Measurements from ENCODE around the gene ANKRD63.

ANKRD63 gene

GRCh38 chr15:40240619-40241221 is 42.1 kb downstream of the ANKRD63 start:
- no peak for TF ChIP-seq CTCF (IDR thresholded peaks at IDR 0.05; ENCODE audit: control insufficient read depth, extremely low read depth, insufficient read depth)
- no peak overlapping the region for H3K4me3 ChIP-seq (ENCODE audit: low read depth, low read length)
- DNase-seq (ENCODE audit: low read depth) = no peak

GRCh38 chr15:40239693-40240618 is 42.9 kb downstream of the ANKRD63 start:
- H3K4me3 ChIP-seq (ENCODE audit: low read depth, low read length) = no peak overlapping the region
- DNase-seq (ENCODE audit: low read depth) = no peak
- no peak for TF ChIP-seq CTCF (IDR thresholded peaks at IDR 0.05; ENCODE audit: control insufficient read depth, extremely low read depth, insufficient read depth)

GRCh38 chr15:40239404-40239692 is 43.5 kb downstream of the ANKRD63 start:
- H3K4me3 ChIP-seq (ENCODE audit: low read depth, low read length) = no peak overlapping the region
- no peak for TF ChIP-seq CTCF (IDR thresholded peaks at IDR 0.05; ENCODE audit: control insufficient read depth, extremely low read depth, insufficient read depth)
- DNase-seq (ENCODE audit: low read depth) = no peak

- H3K4me3 ChIP-seq (ENCODE audit: low read depth, low read length) = no peak within 1 kb of the TSS
- TF ChIP-seq CTCF (IDR thresholded peaks at IDR 0.05; ENCODE audit: control insufficient read depth, extremely low read depth, insufficient read depth) = no peak
- DNase-seq (ENCODE audit: low read depth) = no peak
Measured at GRCh38 chr15:40238532-40239403, 44.1 kb downstream of the ANKRD63 start, which contains the start of gene PAK6. TSS of gene PAK6 (plus strand) at chr15:40239063. CDS start at chr15:40264786, 25,723 bp downstream.

- DNase-seq (ENCODE audit: low read depth) = no peak
- no peak for TF ChIP-seq CTCF (IDR thresholded peaks at IDR 0.05; ENCODE audit: control insufficient read depth, extremely low read depth, insufficient read depth)
- no peak overlapping the region for H3K4me3 ChIP-seq (ENCODE audit: low read depth, low read length)
Measured at GRCh38 chr15:40235201-40235885, 47.5 kb downstream of the ANKRD63 start.

GRCh38 chr15:40234783-40235182 is 48.1 kb downstream of the ANKRD63 start:
- no peak overlapping the region for H3K4me3 ChIP-seq (ENCODE audit: low read depth, low read length)
- no peak for TF ChIP-seq CTCF (IDR thresholded peaks at IDR 0.05; ENCODE audit: control insufficient read depth, extremely low read depth, insufficient read depth)
- DNase-seq (ENCODE audit: low read depth) = no peak
